ENCODE results near the gene SNED1.

The SNED1 gene

GRCh38 chr2:241134711-241135110 lies 136.3 kb downstream of the SNED1 start:
- Histone ChIP-seq H3K27ac (ENCODE audit: low read length) (no peak overlapping the region), H3K4me3 (ENCODE audit: low read depth in 1 of 2, low read length in 2 of 2) (no peak overlapping the region), H3K9me3 (ENCODE audit: control insufficient read depth in 1 of 2, low read length in 2 of 2) (no peaks in the 10 kb centered on the region), H3K36me3 (ENCODE audit: control insufficient read depth in 1 of 2, insufficient read depth in 2 of 2, low read length in 2 of 2) (peaks cover 0 to 9% of the 10 kb centered on the region in 2 donors), H3K27me3 (ENCODE audit: low read depth, low read length) (no peaks in the 10 kb centered on the region), H3K4me1 (ENCODE audit: control insufficient read depth in 1 of 2, insufficient read depth in 2 of 2, low read length in 2 of 2) (no peaks in the 10 kb centered on the region)

- Histone ChIP-seq H3K4me1 (ENCODE audit: control insufficient read depth in 1 of 2, insufficient read depth in 2 of 2, low read length in 2 of 2) (no peaks in the 10 kb centered on the region), H3K36me3 (ENCODE audit: control insufficient read depth in 1 of 2, insufficient read depth in 2 of 2, low read length in 2 of 2) (peaks cover 0 to 9% of the 10 kb centered on the region in 2 donors), H3K4me3 (ENCODE audit: low read depth in 1 of 2, low read length in 2 of 2) (no peak overlapping the region), H3K27ac (ENCODE audit: low read length) (no peak overlapping the region), H3K27me3 (ENCODE audit: low read depth, low read length) (no peaks in the 10 kb centered on the region), H3K9me3 (ENCODE audit: control insufficient read depth in 1 of 2, low read length in 2 of 2) (no peaks in the 10 kb centered on the region)
Observed at GRCh38 chr2:241135737-241136136, 137.3 kb downstream of the SNED1 start.

- Histone ChIP-seq H3K36me3 (ENCODE audit: control insufficient read depth in 1 of 2, insufficient read depth in 2 of 2, low read length in 2 of 2) (peaks cover 0 to 9% of the 10 kb centered on the region in 2 donors), H3K27me3 (ENCODE audit: low read depth, low read length) (no peaks in the 10 kb centered on the region), H3K4me3 (ENCODE audit: low read depth in 1 of 2, low read length in 2 of 2) (no peak overlapping the region), H3K27ac (ENCODE audit: low read length) (no peak overlapping the region), H3K4me1 (ENCODE audit: control insufficient read depth in 1 of 2, insufficient read depth in 2 of 2, low read length in 2 of 2) (no peaks in the 10 kb centered on the region), H3K9me3 (ENCODE audit: control insufficient read depth in 1 of 2, low read length in 2 of 2) (no peaks in the 10 kb centered on the region)
Observed at GRCh38 chr2:241136191-241136590, 137.8 kb downstream of the SNED1 start.

GRCh38 chr2:241136661-241137260 lies 138.3 kb downstream of the SNED1 start:
- Histone ChIP-seq H3K4me1 (ENCODE audit: control insufficient read depth in 1 of 2, insufficient read depth in 2 of 2, low read length in 2 of 2) (no peaks in the 10 kb centered on the region), H3K4me3 (ENCODE audit: low read depth in 1 of 2, low read length in 2 of 2) (no peak overlapping the region), H3K9me3 (ENCODE audit: control insufficient read depth in 1 of 2, low read length in 2 of 2) (no peaks in the 10 kb centered on the region), H3K27ac (ENCODE audit: low read length) (no peak overlapping the region), H3K27me3 (ENCODE audit: low read depth, low read length) (no peaks in the 10 kb centered on the region), H3K36me3 (ENCODE audit: control insufficient read depth in 1 of 2, insufficient read depth in 2 of 2, low read length in 2 of 2) (peaks cover 0 to 9% of the 10 kb centered on the region in 2 donors)

GRCh38 chr2:241137276-241138190 lies 139.1 kb downstream of the SNED1 start:
- H3K27ac ChIP-seq (ENCODE audit: low read length): no peak overlapping the region
- H3K9me3 ChIP-seq (ENCODE audit: control insufficient read depth in 1 of 2, low read length in 2 of 2): no peaks in the 10 kb centered on the region
- no peak overlapping the region for H3K4me3 ChIP-seq (ENCODE audit: low read depth in 1 of 2, low read length in 2 of 2)
- H3K27me3 ChIP-seq (ENCODE audit: low read depth, low read length): no peaks in the 10 kb centered on the region
- H3K36me3 ChIP-seq (ENCODE audit: control insufficient read depth in 1 of 2, insufficient read depth in 2 of 2, low read length in 2 of 2): peaks cover 0 to 13% of the 10 kb centered on the region in 2 donors
- no peaks in the 10 kb centered on the region for H3K4me1 ChIP-seq (ENCODE audit: control insufficient read depth in 1 of 2, insufficient read depth in 2 of 2, low read length in 2 of 2)

- H3K4me1 ChIP-seq (ENCODE audit: control insufficient read depth in 1 of 2, insufficient read depth in 2 of 2, low read length in 2 of 2): no peaks in the 10 kb centered on the region
- H3K27ac ChIP-seq (ENCODE audit: low read length): no peak overlapping the region
- H3K27me3 ChIP-seq (ENCODE audit: low read depth, low read length): no peaks in the 10 kb centered on the region
- H3K36me3 ChIP-seq (ENCODE audit: control insufficient read depth in 1 of 2, insufficient read depth in 2 of 2, low read length in 2 of 2): peaks cover 0 to 14% of the 10 kb centered on the region in 2 donors
- no peak overlapping the region for H3K4me3 ChIP-seq (ENCODE audit: low read depth in 1 of 2, low read length in 2 of 2)
- no peaks in the 10 kb centered on the region for H3K9me3 ChIP-seq (ENCODE audit: control insufficient read depth in 1 of 2, low read length in 2 of 2)
Observed at GRCh38 chr2:241138471-241138870, 140.1 kb downstream of the SNED1 start.

GRCh38 chr2:241139531-241140444 lies 141.4 kb downstream of the SNED1 start:
- Histone ChIP-seq H3K9me3 (ENCODE audit: control insufficient read depth in 1 of 2, low read length in 2 of 2) (no peaks in the 10 kb centered on the region), H3K4me1 (ENCODE audit: control insufficient read depth in 1 of 2, insufficient read depth in 2 of 2, low read length in 2 of 2) (no peaks in the 10 kb centered on the region), H3K36me3 (ENCODE audit: control insufficient read depth in 1 of 2, insufficient read depth in 2 of 2, low read length in 2 of 2) (peaks cover 0 to 14% of the 10 kb centered on the region in 2 donors), H3K4me3 (ENCODE audit: low read depth in 1 of 2, low read length in 2 of 2) (no peak overlapping the region), H3K27me3 (ENCODE audit: low read depth, low read length) (no peaks in the 10 kb centered on the region), H3K27ac (ENCODE audit: low read length) (no peak overlapping the region)

GRCh38 chr2:241140445-241140840 lies 142.0 kb downstream of the SNED1 start:
- H3K9me3 ChIP-seq (ENCODE audit: control insufficient read depth in 1 of 2, low read length in 2 of 2): no peaks in the 10 kb centered on the region
- no peaks in the 10 kb centered on the region for H3K27me3 ChIP-seq (ENCODE audit: low read depth, low read length)
- no peak overlapping the region for H3K4me3 ChIP-seq (ENCODE audit: low read depth in 1 of 2, low read length in 2 of 2)
- no peaks in the 10 kb centered on the region for H3K4me1 ChIP-seq (ENCODE audit: control insufficient read depth in 1 of 2, insufficient read depth in 2 of 2, low read length in 2 of 2)
- peaks cover 0 to 14% of the 10 kb centered on the region in 2 donors for H3K36me3 ChIP-seq (ENCODE audit: control insufficient read depth in 1 of 2, insufficient read depth in 2 of 2, low read length in 2 of 2)
- no peak overlapping the region for H3K27ac ChIP-seq (ENCODE audit: low read length)

- peaks cover 0 to 14% of the 10 kb centered on the region in 2 donors for H3K36me3 ChIP-seq (ENCODE audit: control insufficient read depth in 1 of 2, insufficient read depth in 2 of 2, low read length in 2 of 2)
- no peaks in the 10 kb centered on the region for H3K9me3 ChIP-seq (ENCODE audit: control insufficient read depth in 1 of 2, low read length in 2 of 2)
- no peaks in the 10 kb centered on the region for H3K4me1 ChIP-seq (ENCODE audit: control insufficient read depth in 1 of 2, insufficient read depth in 2 of 2, low read length in 2 of 2)
- no peak overlapping the region for H3K27ac ChIP-seq (ENCODE audit: low read length)
- no peak overlapping the region for H3K4me3 ChIP-seq (ENCODE audit: low read depth in 1 of 2, low read length in 2 of 2)
- no peaks in the 10 kb centered on the region for H3K27me3 ChIP-seq (ENCODE audit: low read depth, low read length)
Observed at GRCh38 chr2:241141214-241141770, 142.9 kb downstream of the SNED1 start.

- Histone ChIP-seq H3K9me3 (ENCODE audit: control insufficient read depth in 1 of 2, low read length in 2 of 2) (no peaks in the 10 kb centered on the region), H3K4me3 (ENCODE audit: low read depth in 1 of 2, low read length in 2 of 2) (no peak overlapping the region), H3K36me3 (ENCODE audit: control insufficient read depth in 1 of 2, insufficient read depth in 2 of 2, low read length in 2 of 2) (peaks cover 0 to 14% of the 10 kb centered on the region in 2 donors), H3K27me3 (ENCODE audit: low read depth, low read length) (no peaks in the 10 kb centered on the region), H3K4me1 (ENCODE audit: control insufficient read depth in 1 of 2, insufficient read depth in 2 of 2, low read length in 2 of 2) (no peaks in the 10 kb centered on the region), H3K27ac (ENCODE audit: low read length) (no peak overlapping the region)
Observed at GRCh38 chr2:241142063-241142462, 143.6 kb downstream of the SNED1 start.

GRCh38 chr2:241142593-241142992 lies 144.2 kb downstream of the SNED1 start:
- Histone ChIP-seq H3K9me3 (ENCODE audit: control insufficient read depth in 1 of 2, low read length in 2 of 2) (no peaks in the 10 kb centered on the region), H3K36me3 (ENCODE audit: control insufficient read depth in 1 of 2, insufficient read depth in 2 of 2, low read length in 2 of 2) (peaks cover 0 to 14% of the 10 kb centered on the region in 2 donors), H3K27ac (ENCODE audit: low read length) (no peak overlapping the region), H3K4me1 (ENCODE audit: control insufficient read depth in 1 of 2, insufficient read depth in 2 of 2, low read length in 2 of 2) (no peaks in the 10 kb centered on the region), H3K4me3 (ENCODE audit: low read depth in 1 of 2, low read length in 2 of 2) (no peak overlapping the region), H3K27me3 (ENCODE audit: low read depth, low read length) (no peaks in the 10 kb centered on the region)

Measured in muscle layer of duodenum (tissue), 2 donors.